GM18499 (cell line): Measurements from ENCODE around the gene PROK1.

Experiments used
- ATAC-seq: cut with Tn5 transposase; IDR thresholded peaks from one replicate; pipeline ENCODE4 v1.9.1; 2021; ENCODE audit warnings: moderate number of reproducible peaks; ENCODE audit not compliant: insufficient read depth, unreplicated experiment

PROK1 gene

GRCh38 chr1:110484801-110485200, 33.9 kb downstream of the PROK1 start:
- ATAC-seq = no peak

GRCh38 chr1:110485725-110486124, 34.8 kb downstream of the PROK1 start:
- ATAC-seq = no peak

- ATAC-seq = no peak
These were observed 36.8 kb downstream of the PROK1 start for GRCh38 chr1:110487726-110488125.

GRCh38 chr1:110488161-110488560, 37.2 kb downstream of the PROK1 start:
- no peak for ATAC-seq

- no peak for ATAC-seq
These were observed 37.9 kb downstream of the PROK1 start for GRCh38 chr1:110488867-110489266.

- ATAC-seq = no peak
These were observed 38.5 kb downstream of the PROK1 start for GRCh38 chr1:110489406-110489805.

GRCh38 chr1:110489973-110490542, 39.1 kb downstream of the PROK1 start:
- ATAC-seq = no peak

GRCh38 chr1:110490791-110491451, 40.0 kb downstream of the PROK1 start:
- ATAC-seq = no peak

GRCh38 chr1:110492573-110492972, 41.6 kb downstream of the PROK1 start:
- no peak for ATAC-seq

GRCh38 chr1:110493059-110493699, 42.2 kb downstream of the PROK1 start:
- ATAC-seq = no peak

- no peak for ATAC-seq
These were observed 43.1 kb downstream of the PROK1 start for GRCh38 chr1:110494036-110494435.

- ATAC-seq = no peak
These were observed 43.8 kb downstream of the PROK1 start for GRCh38 chr1:110494522-110495406.

GRCh38 chr1:110495926-110496600, 45.1 kb downstream of the PROK1 start:
- no peak for ATAC-seq

GRCh38 chr1:110498270-110498669, 47.3 kb downstream of the PROK1 start:
- no peak for ATAC-seq

GRCh38 chr1:110501488-110502132, 50.7 kb downstream of the PROK1 start:
- ATAC-seq = no peak

- ATAC-seq = no peak
These were observed 51.6 kb downstream of the PROK1 start for GRCh38 chr1:110502402-110503151.

- ATAC-seq = no peak
These were observed 52.5 kb downstream of the PROK1 start for GRCh38 chr1:110503471-110503870.

GRCh38 chr1:110504226-110504625, 53.3 kb downstream of the PROK1 start:
- ATAC-seq = no peak

- no peak for ATAC-seq
These were observed 54.6 kb downstream of the PROK1 start for GRCh38 chr1:110505596-110505995.
